Effector memory CD4-positive, alpha-beta T cell (primary cell): ENCODE data around the gene S100A6.

Experiments used
- DNase-seq, 3 donors: peaks; one replicate each; pipeline ENCODE4 v3.0.0-alpha.2; 2020
- H3K27ac ChIP-seq: 2 replicates; pipeline ENCODE4 v1.7.0; 2013; ENCODE audit warnings: mild to moderate bottlenecking, low read length, moderate library complexity; ENCODE audit not compliant: insufficient read depth, poor library complexity, severe bottlenecking
- H3K27me3 ChIP-seq: replicated peaks from 2 replicates; pipeline ENCODE4 v1.7.0; 2013; ENCODE audit warnings: mild to moderate bottlenecking, low read length; ENCODE audit not compliant: insufficient read depth, control insufficient read depth, poor library complexity, severe bottlenecking
- H3K36me3 ChIP-seq: 2 replicates; pipeline ENCODE4 v1.7.0; 2013; ENCODE audit warnings: mild to moderate bottlenecking, low read length, moderate library complexity; ENCODE audit not compliant: control insufficient read depth, insufficient read depth
- H3K4me1 ChIP-seq: 2 replicates; pipeline ENCODE4 v1.7.0; 2013; ENCODE audit warnings: low read length, mild to moderate bottlenecking; ENCODE audit not compliant: control insufficient read depth, insufficient read depth, poor library complexity, severe bottlenecking
- H3K4me3 ChIP-seq: 2 replicates; pipeline ENCODE4 v1.7.0; 2013; ENCODE audit warnings: low read length, low read depth, mild to moderate bottlenecking; ENCODE audit not compliant: insufficient read depth, poor library complexity, severe bottlenecking
- H3K9me3 ChIP-seq: 2 replicates; pipeline ENCODE4 v1.7.0; 2013; ENCODE audit warnings: mild to moderate bottlenecking, low read length, moderate library complexity; ENCODE audit not compliant: control insufficient read depth

S100A6 gene

DNA sequence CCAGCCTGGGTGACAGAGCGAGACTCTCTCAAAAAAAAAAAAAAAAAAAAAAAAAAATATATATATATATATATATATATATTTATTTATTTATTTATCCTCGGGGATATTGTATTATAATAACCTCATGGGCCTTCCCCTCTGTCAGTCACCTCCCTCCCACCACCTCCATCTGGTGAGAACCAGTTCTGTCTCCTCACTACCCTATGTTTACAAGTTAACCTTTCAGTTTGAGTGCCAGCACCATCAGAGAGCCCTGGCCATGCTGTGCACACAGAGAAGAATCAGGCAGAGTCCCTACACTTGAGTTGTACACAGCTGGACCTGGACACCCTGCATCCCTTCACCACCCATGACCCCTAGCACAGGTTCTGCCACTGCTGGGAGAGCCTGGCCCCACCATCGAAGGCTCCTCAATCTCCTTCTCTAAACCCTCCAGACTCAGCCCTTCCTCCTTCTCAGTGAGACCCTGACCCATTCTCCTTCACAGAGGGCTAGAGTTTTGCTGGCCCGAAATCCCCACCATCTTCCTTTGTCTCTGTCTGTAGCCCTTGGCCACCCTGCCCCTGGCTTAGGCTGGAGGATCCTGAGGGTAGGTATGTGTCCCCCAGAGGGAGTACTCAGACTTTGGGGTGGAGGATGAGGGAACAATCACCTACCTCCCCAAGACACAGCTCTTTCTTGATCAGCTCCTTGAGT, 3.8 kb upstream of the S100A6 start:
- H3K27me3 ChIP-seq, result no peaks in the 10 kb centered on the region
- peak overlapping the region; percentile 76 for H3K27ac ChIP-seq
- peaks cover 72% of the 10 kb centered on the region for H3K4me1 ChIP-seq
- H3K4me3 ChIP-seq, result no peak overlapping the region
- DNase-seq, result no peak
- H3K36me3 ChIP-seq, result peaks cover 18% of the 10 kb centered on the region
- no peaks in the 10 kb centered on the region for H3K9me3 ChIP-seq

DNA sequence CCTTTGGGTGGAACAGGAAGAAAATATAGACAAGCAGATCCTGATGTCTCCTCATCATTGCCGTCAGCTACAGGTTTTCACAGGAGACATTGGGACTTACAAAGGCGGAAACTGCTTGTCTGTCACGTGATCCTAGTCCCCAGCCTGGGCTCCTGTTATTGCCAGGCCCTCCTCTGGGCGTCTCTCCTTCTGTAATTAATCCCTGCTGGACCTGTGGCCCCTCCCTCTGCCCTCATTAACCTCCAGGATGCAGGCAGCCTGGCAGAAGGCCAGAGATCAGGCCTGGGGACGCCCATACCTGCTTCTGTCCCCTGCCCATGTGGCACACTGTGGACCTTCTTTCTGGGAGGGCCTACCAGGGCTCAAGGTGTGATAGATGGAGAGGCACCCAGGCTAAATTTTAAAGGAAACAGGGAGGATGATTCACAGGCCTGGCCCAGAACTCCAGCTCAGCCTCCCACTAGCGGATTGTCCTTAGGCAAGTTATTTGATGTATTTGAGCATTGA, 2.6 kb upstream of the S100A6 start:
- Histone ChIP-seq H3K9me3 (no peaks in the 10 kb centered on the region), H3K36me3 (peaks cover 12% of the 10 kb centered on the region), H3K4me3 (no peak overlapping the region), H3K4me1 (peaks cover 72% of the 10 kb centered on the region), H3K27me3 (no peaks in the 10 kb centered on the region), H3K27ac (no peak overlapping the region)
- DNase-seq, result no peak

DNA sequence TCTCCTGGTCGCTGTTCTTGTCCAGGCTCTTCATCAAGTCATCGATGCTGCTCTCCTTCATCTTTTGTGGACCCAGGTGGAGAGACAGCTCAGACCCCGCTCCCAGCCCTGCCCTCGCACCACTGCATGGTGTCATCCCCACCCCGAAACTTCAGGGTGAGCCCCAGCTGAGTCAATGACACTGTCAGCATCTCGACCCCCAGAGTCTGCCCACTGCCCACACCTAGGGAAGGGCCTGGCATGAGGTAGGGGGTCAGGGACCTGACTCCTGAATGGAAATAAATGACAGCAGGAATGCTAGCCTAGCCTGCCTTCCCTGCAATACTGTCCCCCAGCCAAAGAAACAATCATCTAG, 1.6 kb upstream of the S100A6 start:
- DNase-seq, result no peak
- no peak overlapping the region for H3K27ac ChIP-seq
- H3K4me1 ChIP-seq, result peaks cover 72% of the 10 kb centered on the region
- H3K4me3 ChIP-seq, result no peak overlapping the region
- no peaks in the 10 kb centered on the region for H3K9me3 ChIP-seq
- peaks cover 5% of the 10 kb centered on the region for H3K36me3 ChIP-seq
- H3K27me3 ChIP-seq, result no peaks in the 10 kb centered on the region

DNA sequence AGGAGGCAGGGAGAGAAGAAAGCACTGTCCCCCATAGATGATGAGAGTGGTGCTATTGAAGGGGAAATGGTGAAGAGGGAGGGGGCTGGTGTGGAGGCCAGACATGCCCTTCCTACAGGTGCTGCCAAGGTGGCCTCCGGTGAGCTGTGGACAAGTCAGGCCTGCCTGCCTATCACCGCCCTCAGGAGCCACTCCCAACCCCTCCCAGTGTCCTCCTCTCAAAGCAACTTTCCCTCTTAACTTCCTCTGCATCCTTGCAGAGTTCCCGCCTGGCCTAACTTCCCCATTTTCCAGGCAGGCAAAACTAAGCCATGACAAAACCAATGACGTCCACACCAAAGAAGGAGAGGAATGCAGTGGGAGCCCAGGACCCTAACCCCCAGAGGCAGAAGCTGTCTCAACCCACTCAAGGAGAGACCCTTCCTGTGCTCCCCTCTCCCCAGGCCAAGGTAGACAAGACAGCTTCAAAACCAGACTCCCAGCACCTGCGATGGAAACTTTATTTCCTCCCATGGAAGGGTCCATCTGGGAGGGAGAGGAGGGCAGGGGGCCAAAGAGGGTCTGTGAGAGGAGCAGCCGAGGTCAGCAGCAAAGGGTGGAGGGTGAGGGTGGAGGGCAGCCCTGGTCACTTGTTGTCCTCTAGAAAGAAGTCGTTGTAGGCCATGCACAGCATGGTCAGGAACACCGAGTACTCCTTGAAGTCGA, 1.0 kb upstream of the S100A6 start:
- Histone ChIP-seq H3K27me3 (no peaks in the 10 kb centered on the region), H3K27ac (peak overlapping the region; percentile 97), H3K4me1 (peaks cover 72% of the 10 kb centered on the region), H3K4me3 (peak overlapping the region; percentile 58), H3K9me3 (no peaks in the 10 kb centered on the region), H3K36me3 (peaks cover 5% of the 10 kb centered on the region)
- DNase-seq, result no peak

DNA sequence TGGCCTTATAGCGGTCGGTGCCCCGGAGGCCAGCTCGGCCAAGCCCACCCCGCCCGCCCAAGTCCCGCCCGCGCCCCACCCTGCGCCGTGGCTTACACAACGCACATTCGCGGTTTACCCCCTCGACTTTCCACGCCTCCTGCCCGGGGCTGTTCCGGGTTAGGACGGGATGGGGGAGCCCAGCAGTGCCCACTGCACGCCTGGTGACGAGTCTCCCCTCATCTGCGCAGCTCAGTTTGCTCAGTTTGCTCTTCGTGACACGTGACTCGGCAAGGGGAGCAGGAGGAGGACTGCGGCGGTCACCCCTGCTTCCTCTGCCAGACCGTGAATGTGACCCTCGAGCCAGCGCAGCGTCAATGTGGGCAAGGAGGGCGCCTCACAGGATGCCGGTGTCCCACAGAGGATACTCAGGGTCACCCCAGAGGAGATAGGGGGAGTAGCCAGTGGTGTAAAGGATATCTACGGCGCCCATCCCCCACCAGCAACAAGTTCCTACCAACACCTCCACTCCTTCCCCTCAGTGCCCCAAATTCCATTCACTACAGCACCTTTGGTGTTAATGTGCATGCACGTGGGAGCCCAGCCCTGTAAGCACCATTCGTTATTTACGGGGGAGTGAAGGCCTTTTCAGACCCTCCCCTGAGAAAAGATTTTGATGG, 350 bp upstream of the S100A6 start:
- Histone ChIP-seq H3K4me3 (peak overlapping the region; percentile 91), H3K4me1 (peaks cover 70% of the 10 kb centered on the region), H3K36me3 (peaks cover 5% of the 10 kb centered on the region), H3K9me3 (no peaks in the 10 kb centered on the region), H3K27me3 (no peaks in the 10 kb centered on the region), H3K27ac (peak overlapping the region; percentile 97)
- peak; percentile 76 to 78 (median 78) for DNase-seq

DNA sequence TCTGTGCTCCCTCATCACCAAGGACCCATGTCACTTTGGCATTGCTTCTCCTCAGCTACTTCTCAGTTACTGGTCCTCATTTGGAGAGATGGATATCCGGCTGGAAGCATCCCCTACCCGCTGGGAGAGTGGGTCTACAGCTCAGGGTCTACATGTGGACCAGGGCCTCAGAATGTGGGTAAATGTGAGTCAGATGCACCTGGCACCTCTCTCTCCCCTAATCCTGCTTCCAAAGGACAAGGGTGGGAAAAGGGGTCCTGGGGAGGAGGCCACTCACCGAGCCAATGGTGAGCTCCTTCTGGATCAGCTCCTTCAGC, 908 bp downstream of the S100A6 start:
- Histone ChIP-seq H3K27me3 (no peaks in the 10 kb centered on the region), H3K27ac (peak overlapping the region; percentile 97), H3K36me3 (peaks cover 5% of the 10 kb centered on the region), H3K9me3 (no peaks in the 10 kb centered on the region), H3K4me1 (peaks cover 58% of the 10 kb centered on the region), H3K4me3 (peak overlapping the region; percentile 91)
- no peak for DNase-seq

DNA sequence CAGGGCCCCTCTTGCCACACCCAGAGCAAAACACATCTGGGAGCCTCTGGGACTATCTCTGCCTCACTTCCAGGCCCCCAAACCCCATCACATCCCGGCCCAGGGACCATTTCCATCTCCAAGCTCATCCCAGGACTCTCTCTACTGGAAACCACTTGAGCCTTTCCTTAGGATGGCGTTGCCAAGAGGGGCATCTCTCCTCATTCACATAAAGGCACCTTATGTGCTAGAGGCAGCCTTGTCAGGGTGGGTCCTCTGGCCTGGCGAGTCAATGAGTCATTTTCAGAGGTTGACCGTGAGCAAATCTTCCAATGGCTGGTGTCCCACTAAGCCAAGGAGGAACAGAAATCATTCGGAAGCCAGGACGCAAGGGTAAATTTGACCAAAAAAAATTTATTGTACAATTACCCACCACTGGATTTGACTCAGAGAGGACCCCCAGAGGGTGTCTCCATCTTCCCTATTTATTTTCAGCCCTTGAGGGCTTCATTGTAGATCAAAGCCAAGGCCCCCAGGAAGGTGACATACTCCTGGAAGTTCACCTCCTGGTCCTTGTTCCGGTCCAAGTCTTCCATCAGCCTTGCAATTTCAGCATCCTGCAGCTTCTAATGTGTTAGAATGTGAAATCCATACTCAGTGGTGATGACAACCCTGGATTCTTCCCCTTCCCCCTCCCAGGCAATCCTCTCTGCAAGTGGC, 1.4 kb downstream of the S100A6 start:
- Histone ChIP-seq H3K27ac (peak overlapping the region; percentile 97), H3K9me3 (no peaks in the 10 kb centered on the region), H3K4me1 (peaks cover 53% of the 10 kb centered on the region), H3K4me3 (peak overlapping the region; percentile 91), H3K36me3 (peaks cover 5% of the 10 kb centered on the region), H3K27me3 (no peaks in the 10 kb centered on the region)
- no peak for DNase-seq

DNA sequence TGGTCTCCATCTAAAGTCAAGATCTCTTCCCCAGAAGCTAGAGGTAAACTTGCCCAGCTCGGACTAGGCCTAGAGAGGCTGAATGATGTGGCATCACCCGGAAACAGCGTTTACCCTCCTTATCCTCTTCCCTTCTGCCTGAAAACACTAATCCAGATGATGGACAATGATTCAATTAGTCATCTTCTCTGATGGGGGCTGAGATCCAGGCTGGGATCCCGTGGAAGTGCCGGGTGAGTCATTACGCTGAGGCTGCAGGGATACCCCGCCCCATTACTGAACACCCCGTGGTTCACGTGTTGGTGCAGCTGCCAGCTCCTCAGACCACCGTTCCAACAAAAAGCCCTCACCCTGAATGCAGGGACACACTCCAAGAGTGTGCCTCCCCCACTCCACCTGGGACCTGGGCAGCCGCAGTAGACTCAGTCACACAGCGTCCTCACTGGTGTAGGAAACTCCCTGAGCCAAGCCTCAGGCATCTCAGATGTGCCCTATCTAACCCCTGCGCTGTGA, 2.0 kb downstream of the S100A6 start:
- peaks cover 5% of the 10 kb centered on the region for H3K36me3 ChIP-seq
- DNase-seq, result peak; percentile 20 to 40 (median 34)
- no peaks in the 10 kb centered on the region for H3K27me3 ChIP-seq
- H3K9me3 ChIP-seq, result no peaks in the 10 kb centered on the region
- H3K4me3 ChIP-seq, result peak overlapping the region; percentile 91
- H3K27ac ChIP-seq, result peak overlapping the region; percentile 97
- peaks cover 53% of the 10 kb centered on the region for H3K4me1 ChIP-seq

DNA sequence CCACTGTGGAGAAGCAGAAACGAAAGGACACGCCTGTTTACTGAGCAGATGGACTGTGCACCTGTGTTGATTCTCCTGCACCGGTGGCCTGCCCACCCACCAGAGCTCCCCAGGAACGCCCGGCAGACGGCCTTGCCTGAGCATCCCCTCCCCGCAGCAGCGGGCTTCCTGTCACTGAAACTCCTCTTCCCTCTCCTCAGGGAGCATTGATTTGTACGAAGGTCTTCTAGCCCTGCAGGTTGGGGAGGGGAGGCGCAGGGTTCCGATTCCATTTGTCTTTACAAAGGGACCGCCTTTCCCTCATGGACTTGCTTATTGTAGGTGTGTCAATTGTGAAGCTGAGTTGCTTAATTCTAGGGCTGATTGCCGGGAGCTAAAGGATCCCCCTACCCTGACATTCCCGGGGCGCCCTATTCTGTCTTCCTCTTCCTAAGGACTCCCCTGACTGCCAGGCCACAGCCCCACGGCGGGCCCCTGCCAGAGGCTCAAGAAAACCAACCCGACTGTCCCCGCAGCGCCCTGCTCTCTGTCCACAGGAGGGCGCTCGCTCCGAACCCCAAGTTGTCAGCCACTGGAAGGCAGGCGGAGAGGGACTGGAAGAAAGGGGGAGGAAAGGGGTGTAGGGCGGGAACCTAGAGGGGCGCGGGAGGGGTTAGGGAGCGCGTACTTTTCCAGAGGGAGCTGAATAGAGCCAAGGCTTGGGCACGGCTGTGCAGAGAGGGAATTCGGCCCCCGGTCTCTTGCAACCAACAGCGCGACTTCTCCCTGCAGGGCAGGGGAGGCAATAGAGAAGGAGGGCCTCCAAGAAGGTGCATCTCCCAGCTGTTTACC, 2.8 kb downstream of the S100A6 start:
- H3K27me3 ChIP-seq, result no peaks in the 10 kb centered on the region
- peak overlapping the region; percentile 97 for H3K27ac ChIP-seq
- peaks cover 53% of the 10 kb centered on the region for H3K4me1 ChIP-seq
- DNase-seq, result peak; percentile 54 to 69 (median 61)
- peak overlapping the region; percentile 26 for H3K4me3 ChIP-seq
- no peaks in the 10 kb centered on the region for H3K9me3 ChIP-seq
- H3K36me3 ChIP-seq, result peaks cover 5% of the 10 kb centered on the region
